Measurements from ENCODE around the gene SRP14. TPM values are rescaled to one million over a fixed set of nuclear protein-coding genes. Genes with fewer than 3 reads are reported as not detected.

Gene SRP14
- total RNA-seq, 4 donors from 2014 or later: 327 to 576 (median 408) TPM

DNA sequence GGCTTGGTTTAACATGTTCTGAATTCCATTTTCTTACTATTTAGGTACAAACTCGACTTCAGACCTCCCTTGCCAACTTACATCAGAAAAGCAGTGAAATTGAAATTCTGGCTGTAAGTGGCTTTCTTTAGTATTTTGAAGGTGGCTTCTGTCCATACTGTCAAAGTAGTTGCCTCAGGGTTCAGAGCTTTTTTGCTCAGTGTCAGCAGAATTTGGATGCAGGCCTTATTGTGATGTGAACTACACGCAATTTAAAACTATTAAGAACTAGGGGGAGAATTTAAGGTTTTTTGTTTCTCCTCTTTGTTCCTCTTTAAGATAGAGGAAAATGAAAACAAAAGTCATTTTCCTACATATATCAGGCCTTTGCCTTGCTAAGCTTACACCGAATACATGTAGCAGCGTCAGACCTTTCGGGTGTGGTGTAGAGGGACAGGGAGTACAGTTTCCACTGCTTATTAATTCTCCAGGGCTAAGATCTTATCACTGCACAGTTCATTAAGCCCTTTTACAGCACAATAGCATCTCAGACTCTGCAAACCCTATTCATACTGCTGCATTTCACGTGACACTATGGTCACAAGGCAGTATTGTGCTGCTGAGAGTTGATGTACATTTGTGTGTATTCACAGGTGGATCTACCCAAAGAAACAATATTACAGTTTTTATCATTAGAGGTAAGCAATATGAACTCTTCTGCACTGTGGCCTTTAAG lies 6.7 kb downstream of the SRP14 start:
- Histone ChIP-seq H3K9me3 (no peaks in the 10 kb centered on the region), H3K27ac (no peak overlapping the region), H3K27me3 (no peaks in the 10 kb centered on the region), H3K36me3 (peaks cover 54 to 75% of the 10 kb centered on the region in 2 donors), H3K4me3 (replicated peaks in 1 of 3) (no peak overlapping the region), H3K4me1 (no peaks in the 10 kb centered on the region)
- DNase-seq: no peak
- TF ChIP-seq, protein P1, sequence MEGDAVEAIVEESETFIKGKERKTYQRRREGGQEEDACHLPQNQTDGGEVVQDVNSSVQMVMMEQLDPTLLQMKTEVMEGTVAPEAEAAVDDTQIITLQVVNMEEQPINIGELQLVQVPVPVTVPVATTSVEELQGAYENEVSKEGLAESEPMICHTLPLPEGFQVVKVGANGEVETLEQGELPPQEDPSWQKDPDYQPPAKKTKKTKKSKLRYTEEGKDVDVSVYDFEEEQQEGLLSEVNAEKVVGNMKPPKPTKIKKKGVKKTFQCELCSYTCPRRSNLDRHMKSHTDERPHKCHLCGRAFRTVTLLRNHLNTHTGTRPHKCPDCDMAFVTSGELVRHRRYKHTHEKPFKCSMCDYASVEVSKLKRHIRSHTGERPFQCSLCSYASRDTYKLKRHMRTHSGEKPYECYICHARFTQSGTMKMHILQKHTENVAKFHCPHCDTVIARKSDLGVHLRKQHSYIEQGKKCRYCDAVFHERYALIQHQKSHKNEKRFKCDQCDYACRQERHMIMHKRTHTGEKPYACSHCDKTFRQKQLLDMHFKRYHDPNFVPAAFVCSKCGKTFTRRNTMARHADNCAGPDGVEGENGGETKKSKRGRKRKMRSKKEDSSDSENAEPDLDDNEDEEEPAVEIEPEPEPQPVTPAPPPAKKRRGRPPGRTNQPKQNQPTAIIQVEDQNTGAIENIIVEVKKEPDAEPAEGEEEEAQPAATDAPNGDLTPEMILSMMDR (IDR thresholded peaks at IDR 0.05): no peak
- TF ChIP-seq POLR2A (IDR thresholded peaks at IDR 0.05): no peak
- intact Hi-C loops (cut with DNase I): no loop called here
- 85 to 91% methylated on average over 6 of the region's 6 CpGs for WGBS, 2 donors

DNA sequence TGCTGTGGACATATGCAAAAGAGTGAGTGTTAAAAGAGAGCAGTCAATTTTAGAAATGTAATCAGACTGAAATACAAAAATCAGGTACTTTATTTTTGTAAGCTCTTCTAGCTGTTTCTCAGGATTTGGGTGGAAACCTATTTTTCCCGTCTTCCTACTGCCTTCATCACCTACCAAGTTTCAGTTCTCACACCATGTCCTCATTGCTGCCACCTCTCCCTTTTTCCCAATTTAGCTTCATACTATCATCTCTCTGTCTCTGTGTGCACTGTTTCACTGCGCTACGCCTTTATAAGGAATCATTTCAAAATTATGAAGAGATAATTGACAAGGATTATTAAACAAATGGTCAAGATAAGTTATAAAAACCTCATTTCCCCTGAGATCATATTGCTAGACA lies 7.7 kb downstream of the SRP14 start:
- Histone ChIP-seq H3K27ac (no peak overlapping the region), H3K4me1 (no peaks in the 10 kb centered on the region), H3K27me3 (no peaks in the 10 kb centered on the region), H3K4me3 (replicated peaks in 1 of 3) (no peak overlapping the region), H3K36me3 (peaks cover 47 to 74% of the 10 kb centered on the region in 2 donors), H3K9me3 (no peaks in the 10 kb centered on the region)
- 95 to 99% methylated on average over 3 of the region's 3 CpGs for WGBS, 2 donors
- no peak for DNase-seq
- intact Hi-C loops (cut with DNase I): no loop called here
- TF ChIP-seq POLR2A (IDR thresholded peaks at IDR 0.05): no peak

DNA sequence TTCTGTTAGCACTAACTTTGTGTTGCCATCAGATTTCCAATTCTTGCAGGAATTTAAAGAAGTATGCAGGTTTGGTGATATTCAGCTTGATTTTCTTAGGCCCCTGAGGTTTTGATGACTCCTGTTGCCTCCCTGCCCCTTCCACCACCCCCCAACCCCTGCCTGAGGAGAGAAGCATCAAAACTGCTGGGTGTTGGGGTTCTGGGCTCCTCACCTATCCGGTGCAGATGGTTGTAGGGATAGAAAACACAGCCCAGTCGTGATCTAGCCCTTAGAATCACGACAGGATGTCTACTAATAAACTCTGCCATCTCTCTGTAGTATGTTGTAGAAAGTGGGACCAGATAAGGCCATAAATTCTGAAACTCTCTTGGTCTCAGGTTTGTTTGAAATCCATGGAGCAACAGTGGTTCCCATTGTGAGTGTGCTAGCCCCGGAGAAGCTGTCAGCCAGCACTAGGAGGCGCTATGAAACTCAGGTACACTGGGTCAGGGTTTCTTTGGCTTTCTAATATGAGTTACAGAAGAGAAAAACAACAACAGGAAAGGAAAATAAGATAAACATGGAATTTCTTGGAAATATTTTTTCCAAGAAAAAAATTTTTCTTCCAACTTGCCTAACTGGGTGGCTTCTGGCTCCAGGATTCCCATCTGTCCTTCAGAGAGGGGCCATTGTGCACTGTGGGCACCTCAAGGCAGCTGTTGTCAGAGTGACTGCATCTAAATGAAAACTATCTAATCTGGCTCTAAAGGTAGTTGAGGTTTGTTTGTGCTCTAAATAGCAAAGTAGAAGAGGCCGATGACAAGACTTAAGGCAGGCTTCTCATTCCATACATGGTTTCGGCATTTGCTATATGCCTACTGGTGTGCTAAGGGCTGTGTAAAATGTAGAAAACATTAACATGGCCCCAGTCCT lies 8.7 kb downstream of the SRP14 start:
- 70 to 73% methylated on average over 7 of the region's 7 CpGs for WGBS, 2 donors
- no peak overlapping the region for H3K4me3 ChIP-seq (replicated peaks in 1 of 3)
- H3K4me1 ChIP-seq: no peaks in the 10 kb centered on the region
- H3K9me3 ChIP-seq: no peaks in the 10 kb centered on the region
- no peak for TF ChIP-seq POLR2A (IDR thresholded peaks at IDR 0.05)
- TF ChIP-seq, protein P1 (IDR thresholded peaks at IDR 0.05): peak in 3 of 6 experiments; percentile 27 to 50 (median 35)
- H3K36me3 ChIP-seq: peaks cover 39 to 74% of the 10 kb centered on the region in 2 donors
- DNase-seq: peak; percentile 29 to 36
- no peak overlapping the region for H3K27ac ChIP-seq
- no peaks in the 10 kb centered on the region for H3K27me3 ChIP-seq
- intact Hi-C loops (cut with DNase I): no loop called here

DNA sequence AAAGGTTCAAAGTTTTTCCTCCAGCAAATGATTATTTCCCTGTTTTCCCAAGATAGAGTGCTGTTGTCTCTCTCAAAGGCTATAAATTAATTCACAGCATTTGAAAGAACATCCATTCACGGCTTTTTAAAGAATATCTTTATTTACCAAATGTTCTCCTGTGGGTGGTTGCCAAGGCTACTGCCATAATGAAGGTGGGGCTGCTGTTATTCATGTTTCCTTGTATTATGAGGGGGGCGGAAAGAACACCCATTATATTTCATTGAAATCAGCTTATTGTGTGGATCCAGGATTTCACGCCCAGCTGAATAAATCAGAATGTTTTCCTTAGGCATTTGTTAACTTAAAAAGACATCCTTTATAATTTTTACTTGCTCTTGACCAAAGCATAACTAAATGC lies 10.1 kb downstream of the SRP14 start:
- WGBS, 2 donors: 58 to 73% methylated on average over 3 of the region's 3 CpGs
- intact Hi-C loops (cut with DNase I): no loop called here
- H3K27ac ChIP-seq: no peak overlapping the region
- no peaks in the 10 kb centered on the region for H3K27me3 ChIP-seq
- TF ChIP-seq POLR2A (IDR thresholded peaks at IDR 0.05): no peak
- TF ChIP-seq, protein P1 (IDR thresholded peaks at IDR 0.05): no peak
- H3K4me1 ChIP-seq: no peaks in the 10 kb centered on the region
- H3K4me3 ChIP-seq (replicated peaks in 1 of 3): no peak overlapping the region
- no peaks in the 10 kb centered on the region for H3K9me3 ChIP-seq
- no peak for DNase-seq
- H3K36me3 ChIP-seq: peaks cover 27 to 61% of the 10 kb centered on the region in 2 donors

DNA sequence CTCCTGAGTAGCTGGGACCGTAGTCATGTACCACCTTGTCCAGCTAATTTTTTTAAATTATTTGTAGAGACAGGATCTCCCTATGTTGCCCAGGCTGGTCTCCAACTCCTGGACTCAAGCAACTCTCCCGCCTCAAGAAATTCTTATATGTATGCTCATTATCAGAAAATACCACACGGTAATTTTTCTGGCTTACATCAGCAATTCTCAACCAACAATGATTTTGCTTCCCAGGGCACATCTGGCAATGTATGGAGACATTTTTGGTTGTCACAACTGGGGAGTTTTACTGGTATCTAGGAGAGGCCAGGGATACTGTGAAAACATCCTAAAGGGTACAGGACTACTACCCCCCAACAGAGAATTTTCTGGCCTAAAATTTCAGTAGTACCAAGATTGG lies 10.8 kb downstream of the SRP14 start:
- WGBS, 2 donors: 93 to 94% methylated on average over 3 of the region's 3 CpGs
- TF ChIP-seq, protein P1 (IDR thresholded peaks at IDR 0.05): no peak
- no peak for TF ChIP-seq POLR2A (IDR thresholded peaks at IDR 0.05)
- Histone ChIP-seq H3K4me1 (no peaks in the 10 kb centered on the region), H3K9me3 (no peaks in the 10 kb centered on the region), H3K27ac (no peak overlapping the region), H3K4me3 (replicated peaks in 1 of 3) (no peak overlapping the region), H3K27me3 (no peaks in the 10 kb centered on the region), H3K36me3 (peaks cover 23 to 59% of the 10 kb centered on the region in 2 donors)
- DNase-seq: no peak
- intact Hi-C loops (cut with DNase I): no loop called here
